GM23338 (cell line): ENCODE data around the gene DIAPH3.

ENCODE experiments used
- CTCF ChIP-seq, 2 experiments: fragments of 200-600 bp in 1 of 2; sonication (generic) in 1 of 2; conservative IDR thresholded peaks; 2 replicates each; pipeline versions ENCODE4 v1.5.1 to v1.6.1; 2016 to 2017; ENCODE audit warnings: antibody characterized with exemption in 2 of 2, low read depth in 2 of 2, mild to moderate bottlenecking in 2 of 2, moderate library complexity in 1 of 2
- EZH2 ChIP-seq: fragments of 200-600 bp; sonication (generic); IDR thresholded peaks from one replicate; pipeline ENCODE4 v1.8.0; 2017; ENCODE audit warnings: antibody characterized with exemption, mild to moderate bottlenecking, low read depth; ENCODE audit not compliant: unreplicated experiment
- POLR2AphosphoS5 ChIP-seq: IDR thresholded peaks from 2 replicates; pipeline ENCODE4 v1.6.1; 2016; ENCODE audit warnings: antibody characterized with exemption, low read depth
- STAT1 ChIP-seq: IDR thresholded peaks from one replicate; pipeline ENCODE4 v1.6.1; 2016; ENCODE audit warnings: antibody characterized with exemption; ENCODE audit not compliant: unreplicated experiment

- no peak for TF ChIP-seq CTCF (conservative IDR thresholded peaks at IDR 0.05; ENCODE audit: low read depth in 2 of 2)
- TF ChIP-seq POLR2AphosphoS5 = no peak
- no peak for TF ChIP-seq STAT1
- no peak for TF ChIP-seq EZH2
Measured at GRCh38 chr13:59979589-59979988, 184.1 kb downstream of the DIAPH3 start.
